ENCODE data around the gene RBM19. TPM values are rescaled to one million over a fixed set of nuclear protein-coding genes. Genes with fewer than 3 reads are reported as not detected.

RBM19 gene
- total and polyA plus RNA-seq, 2 of the 4 experiments (the other 2 are of a cell fraction): 18.7 to 19.2 TPM

GRCh38 chr12:113962733-113963132 lies 3.4 kb downstream of the RBM19 start:
- no peak overlapping the region for H2BK15ac ChIP-seq (ENCODE audit: low read depth, low read length)
- no peak overlapping the region for H4K91ac ChIP-seq (ENCODE audit: insufficient read depth, low read depth, low read length)
- no peaks in the 10 kb centered on the region for H4K20me1 ChIP-seq (ENCODE audit: insufficient read depth, low read length)
- no peak overlapping the region for H3K4ac ChIP-seq (ENCODE audit: low read depth, low read length)
- ChIA-PET CTCF (interaction anchor here (0.5 kb wide), 1 partner anchor 284 kb away, joined by 3 read pairs; no protein-coding TSS in a partner anchor), POLR2A (ENCODE audit: unreplicated experiment) (no interaction called here)
- no peak overlapping the region for H2BK5ac ChIP-seq (ENCODE audit: low read depth, low read length, poor library complexity, severe bottlenecking)
- no CpG with 5 or more reads among the region's 1 CpG for WGBS, 2 experiments (ENCODE audit: extremely low coverage in 2 of 2, insufficient read length in 1 of 2)
- H2BK20ac ChIP-seq (ENCODE audit: low read depth, low read length): no peak overlapping the region
- no peak overlapping the region for H2AFZ ChIP-seq (replicated peaks; ENCODE audit: low read length, poor library complexity)
- H3K23ac ChIP-seq (ENCODE audit: low read depth, low read length): no peak overlapping the region
- H2AK9ac ChIP-seq (replicated peaks; ENCODE audit: low read depth, low read length, poor library complexity): no peak overlapping the region
- peaks cover 9 to 31% of the 10 kb centered on the region in 2 experiments for H3K79me1 ChIP-seq (ENCODE audit: low read depth in 1 of 2, low read length in 2 of 2)
- TF ChIP-seq POLR2A (IDR thresholded peaks at IDR 0.05; ENCODE audit: low read depth, low read length) (no peak), BHLHE40 (IDR thresholded peaks at IDR 0.05; ENCODE audit: low read depth, low read length) (no peak), NFE2L2 (IDR thresholded peaks at IDR 0.05; ENCODE audit: low read depth, low read length) (no peak), MXI1 (IDR thresholded peaks at IDR 0.05; ENCODE audit: borderline replicate concordance, low read depth, low read length) (no peak), CEBPB (IDR thresholded peaks at IDR 0.05; ENCODE audit: low read depth, low read length) (no peak), MAFK (IDR thresholded peaks at IDR 0.05; ENCODE audit: low read depth, low read length) (no peak), CTCF (conservative IDR thresholded peaks at IDR 0.05; ENCODE audit: low read depth, low read length) (no peak), SMC3 (IDR thresholded peaks at IDR 0.05; ENCODE audit: low read depth, low read length) (no peak), RFX5 (IDR thresholded peaks at IDR 0.05; ENCODE audit: low read depth, low read length) (no peak), RCOR1 (IDR thresholded peaks at IDR 0.05; ENCODE audit: insufficient replicate concordance, low read length) (no peak)
- TF ChIP-seq, protein P1, sequence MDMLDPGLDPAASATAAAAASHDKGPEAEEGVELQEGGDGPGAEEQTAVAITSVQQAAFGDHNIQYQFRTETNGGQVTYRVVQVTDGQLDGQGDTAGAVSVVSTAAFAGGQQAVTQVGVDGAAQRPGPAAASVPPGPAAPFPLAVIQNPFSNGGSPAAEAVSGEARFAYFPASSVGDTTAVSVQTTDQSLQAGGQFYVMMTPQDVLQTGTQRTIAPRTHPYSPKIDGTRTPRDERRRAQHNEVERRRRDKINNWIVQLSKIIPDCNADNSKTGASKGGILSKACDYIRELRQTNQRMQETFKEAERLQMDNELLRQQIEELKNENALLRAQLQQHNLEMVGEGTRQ (IDR thresholded peaks at IDR 0.05; ENCODE audit: low read depth, low read length): no peak
- no peaks in the 10 kb centered on the region for H3K9me3 ChIP-seq (ENCODE audit: control insufficient read depth, insufficient read depth, low read length)
- no peak overlapping the region for H2AK5ac ChIP-seq (ENCODE audit: low read depth, low read length)
- in situ Hi-C loops (cut with MboI; ENCODE audit: low sequenced_read_pairs): no loop called here
- H3K14ac ChIP-seq (replicated peaks; ENCODE audit: low read depth, low read length): no peak overlapping the region
- no peak overlapping the region for H3K27ac ChIP-seq (ENCODE audit: insufficient read depth, low read length)
- no TSS peak for BruUV-seq (replicated peaks)
- intact Hi-C loops (cut with micrococcal nuclease): no loop called here
- H2BK120ac ChIP-seq (ENCODE audit: low read depth, low read length): no peak overlapping the region
- H4K5ac ChIP-seq (ENCODE audit: low read depth, low read length): no peak overlapping the region
- no peak for ATAC-seq (ENCODE audit: low read depth)
- H3K4me2 ChIP-seq (ENCODE audit: low read depth, low read length): no peak overlapping the region
- no peak for DNase-seq
- dilution Hi-C loops (cut with HindIII; ENCODE audit: low sequenced_read_pairs, unreplicated experiment): no loop called here
- no peaks in the 10 kb centered on the region for H3K9me1 ChIP-seq (ENCODE audit: insufficient read depth, low read length)
- no peak overlapping the region for H3K18ac ChIP-seq (ENCODE audit: low read depth, low read length)
- H3K27me3 ChIP-seq (ENCODE audit: control insufficient read depth, insufficient read depth, low read length): no peaks in the 10 kb centered on the region
- H3K56ac ChIP-seq (ENCODE audit: extremely low read depth, insufficient read depth, low read length): no peak overlapping the region
- no peak overlapping the region for H3K9ac ChIP-seq (ENCODE audit: low read depth, low read length)
- no peak overlapping the region for H4K8ac ChIP-seq (ENCODE audit: low read depth in 2 of 2, low read length in 2 of 2)
- H3K36me3 ChIP-seq (ENCODE audit: control insufficient read depth, insufficient read depth, low read length): peaks cover 38% of the 10 kb centered on the region
- H3K4me3 ChIP-seq (ENCODE audit: insufficient read depth, low read depth, low read length): no peak overlapping the region
- no peaks in the 10 kb centered on the region for H3K4me1 ChIP-seq (ENCODE audit: control insufficient read depth, insufficient read depth, low read length)
